HCT116 (cell line): ENCODE measurements around the gene OMP. TPM values are rescaled to one million over a fixed set of nuclear protein-coding genes. Genes with fewer than 3 reads are reported as not detected.

Experiments used
- ATAC-seq: fragments of 200-7000 bp; cut with Tn5 transposase; 2 replicates; pipeline ENCODE4 v1.9.1; 2020; ENCODE audit warnings: mild to moderate bottlenecking, moderate library complexity
- BruUV-seq: library from RNA; stranded (reverse); fragments of 400-500 nt; replicated peaks from 2 replicates; lab custom pipeline; 2021; lab: Mats Ljungman, UMichigan
- CTCF ChIA-PET: fragments of 300-600 bp; sonication (Branson Sonifier 250); formaldehyde crosslinking; loops from one replicate; lab custom pipeline; 2021; ENCODE audit warnings: antibody characterized with exemption; lab: Charles Lee
- POLR2A ChIA-PET: fragments of 300-600, 350-600 bp; sonication (Branson Sonifier 250); formaldehyde crosslinking; loops from one replicate; lab custom pipeline; 2021; ENCODE audit warnings: antibody characterized with exemption; lab: Charles Lee
- RAD21 ChIA-PET, 2 experiments: fragments of 300-600 bp; sonication (Branson Sonifier 250); formaldehyde crosslinking; loops; one replicate each; lab custom pipeline; 2023; ENCODE audit warnings: low total read pairs in 2 of 2; ENCODE audit not compliant: uncharacterized antibody in 2 of 2, unreplicated experiment in 2 of 2, low non-redundant PET in 1 of 2; lab: Charles Lee
- DNase-seq: peaks from one replicate; pipeline ENCODE4 v3.0.0-alpha.2; 2010; ENCODE audit warnings: low read depth, low spot score
- H2AFZ ChIP-seq: fragments of 200-600 bp; shearing (Covaris generic), sonication (generic); 2 replicates; pipeline ENCODE4 v1.6.1; 2017; ENCODE audit warnings: low read depth, mixed run types, mixed read lengths, antibody characterized with exemption, low read length; ENCODE audit not compliant: poor library complexity, severe bottlenecking
- H3K27ac ChIP-seq: 2 replicates; pipeline ENCODE4 v1.5.1; 2012; ENCODE audit warnings: low read depth, low read length
- H3K27me3 ChIP-seq: fragments of 200-600 bp; sonication (generic); 2 replicates; pipeline ENCODE4 v1.6.1; 2016; ENCODE audit warnings: mixed run types, low read length, mixed read lengths; ENCODE audit not compliant: insufficient read depth
- H3K36me3 ChIP-seq, 2 experiments: fragments of 200-500 bp in 1 of 2; fragments of 200-600 bp in 1 of 2; sonication (Bioruptor generic) in 1 of 2; sonication (generic) in 1 of 2; 2 replicates each; pipeline versions ENCODE4 v1.5.1 to v1.6.1; 2014 to 2016; ENCODE audit warnings: low read length in 2 of 2, inconsistent platforms in 1 of 2, mixed read lengths in 1 of 2, mixed run types in 1 of 2; ENCODE audit not compliant: insufficient read depth in 2 of 2, control insufficient read depth in 1 of 2
- H3K4me1 ChIP-seq, 2 experiments: fragments of 200-600 bp in 1 of 2; sonication (generic) in 1 of 2; 2 replicates each; pipeline versions ENCODE4 v1.5.1 to v1.6.1; 2012 to 2017; ENCODE audit warnings: low read length in 2 of 2, inconsistent platforms in 1 of 2, mild to moderate bottlenecking in 1 of 2, mixed read lengths in 1 of 2, mixed run types in 1 of 2, moderate library complexity in 1 of 2; ENCODE audit not compliant: insufficient read depth in 2 of 2, control insufficient read depth in 1 of 2
- H3K4me2 ChIP-seq: fragments of 200-600 bp; sonication (generic); 2 replicates; pipeline ENCODE4 v1.6.1; 2017; ENCODE audit warnings: mixed run types, low read length, mixed read lengths
- H3K4me3 ChIP-seq, 2 experiments: fragments of 200-600 bp in 1 of 2; sonication (generic) in 1 of 2; replicated peaks in 1 of 2; 2 replicates each; pipeline ENCODE4 v1.5.1; 2011 to 2016; ENCODE audit warnings: low read length in 2 of 2, control low read depth in 1 of 2, low read depth in 1 of 2, mild to moderate bottlenecking in 1 of 2, mixed read lengths in 1 of 2, mixed run types in 1 of 2
- H3K79me2 ChIP-seq: fragments of 200-600 bp; sonication (generic); 2 replicates; pipeline ENCODE4 v1.6.1; 2017; ENCODE audit warnings: mild to moderate bottlenecking, mixed run types, low read length, moderate library complexity, mixed read lengths; ENCODE audit not compliant: insufficient read depth
- H3K9ac ChIP-seq: fragments of 200-600 bp; sonication (generic); 2 replicates; pipeline ENCODE4 v1.6.1; 2016; ENCODE audit warnings: low read length, mixed read lengths
- H3K9me2 ChIP-seq: fragments of 200-600 bp; sonication (generic), shearing (Covaris generic); 2 replicates; pipeline ENCODE4 v1.6.1; 2017; ENCODE audit warnings: mixed run types, mild to moderate bottlenecking, moderate library complexity; ENCODE audit not compliant: insufficient read depth
- H3K9me3 ChIP-seq, 2 experiments: fragments of 200-500 bp in 1 of 2; fragments of 200-600 bp in 1 of 2; sonication (Bioruptor generic) in 1 of 2; sonication (generic) in 1 of 2; 2 replicates each; pipeline ENCODE4 v1.6.1; 2014 to 2017; ENCODE audit warnings: low read length in 2 of 2, mixed read lengths in 2 of 2, inconsistent platforms in 1 of 2, low read depth in 1 of 2, mild to moderate bottlenecking in 1 of 2, mixed run types in 1 of 2, moderate library complexity in 1 of 2; ENCODE audit not compliant: control insufficient read depth in 1 of 2, insufficient read depth in 1 of 2
- H4K20me1 ChIP-seq: fragments of 200-600 bp; sonication (generic), shearing (Covaris generic); 2 replicates; pipeline ENCODE4 v1.6.1; 2017; ENCODE audit warnings: mixed run types, mild to moderate bottlenecking, moderate library complexity; ENCODE audit not compliant: insufficient read depth
- ELF1 ChIP-seq: IDR thresholded peaks from 2 replicates; pipeline ENCODE4 v1.6.1; 2012; ENCODE audit warnings: low read depth, borderline replicate concordance
- POLR2AphosphoS5 ChIP-seq: IDR thresholded peaks from 2 replicates; pipeline ENCODE4 v1.6.1; 2011; ENCODE audit warnings: mild to moderate bottlenecking, low read depth, low read length, moderate library complexity
- RAD21 ChIP-seq: IDR thresholded peaks from 2 replicates; pipeline ENCODE4 v1.6.1; 2012; ENCODE audit warnings: low read depth, mild to moderate bottlenecking
- SP1 ChIP-seq: IDR thresholded peaks from 2 replicates; pipeline ENCODE4 v1.6.1; 2012; ENCODE audit warnings: low read depth
- TCF7L2 ChIP-seq: IDR thresholded peaks from 2 replicates; pipeline ENCODE4 v1.7.0; 2011; ENCODE audit warnings: borderline replicate concordance, inconsistent platforms; ENCODE audit not compliant: insufficient read depth, insufficient read length; ENCODE audit errors: extremely low read depth
- intact Hi-C: fragments of 100-400 bp; cut with micrococcal nuclease; formaldehyde crosslinking; loops from 2 replicates; pipeline ENCODE4 v1.10.0; 2022
- total RNA-seq: library from RNA; stranded (reverse); gene quantifications from one replicate; pipeline ENCODE4 v1.2.1, GENCODE V29; 2021; ENCODE audit not compliant: unreplicated experiment
- TF ChIP-seq, protein P1 (sequence below): IDR thresholded peaks from 2 replicates; pipeline ENCODE4 v1.6.1; 2012; ENCODE audit warnings: low read depth

The OMP gene
- total RNA-seq, 1 experiment from 2014 or later, result not detected

DNA sequence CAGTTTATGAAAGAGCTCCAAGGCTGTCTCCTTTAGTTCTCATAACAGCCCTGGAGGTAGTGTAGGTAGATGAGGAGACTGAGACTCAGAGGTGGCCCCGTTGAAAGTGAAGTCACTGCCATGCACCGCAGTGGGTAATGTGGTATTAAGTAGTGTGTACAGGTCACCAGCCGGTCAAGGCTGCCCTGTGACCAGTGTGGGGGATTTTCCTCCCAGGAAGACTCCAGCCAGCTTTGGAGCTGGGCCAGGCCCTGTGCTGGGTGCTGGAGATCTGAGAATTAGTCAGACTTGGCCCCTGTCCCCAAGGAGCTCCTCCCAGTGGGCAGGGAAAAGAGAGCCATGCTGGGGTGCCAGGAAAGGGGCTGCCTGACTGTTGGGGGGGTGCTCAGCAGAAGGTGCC lies 5.3 kb downstream of the OMP start:
- TF ChIP-seq POLR2AphosphoS5 (peak; percentile 48; the same call in 1 of the 2 replicates), ELF1 (no peak), TCF7L2 (peak; percentile 16), SP1 (peak; percentile 50), RAD21 (no peak)
- TF ChIP-seq, protein P1, sequence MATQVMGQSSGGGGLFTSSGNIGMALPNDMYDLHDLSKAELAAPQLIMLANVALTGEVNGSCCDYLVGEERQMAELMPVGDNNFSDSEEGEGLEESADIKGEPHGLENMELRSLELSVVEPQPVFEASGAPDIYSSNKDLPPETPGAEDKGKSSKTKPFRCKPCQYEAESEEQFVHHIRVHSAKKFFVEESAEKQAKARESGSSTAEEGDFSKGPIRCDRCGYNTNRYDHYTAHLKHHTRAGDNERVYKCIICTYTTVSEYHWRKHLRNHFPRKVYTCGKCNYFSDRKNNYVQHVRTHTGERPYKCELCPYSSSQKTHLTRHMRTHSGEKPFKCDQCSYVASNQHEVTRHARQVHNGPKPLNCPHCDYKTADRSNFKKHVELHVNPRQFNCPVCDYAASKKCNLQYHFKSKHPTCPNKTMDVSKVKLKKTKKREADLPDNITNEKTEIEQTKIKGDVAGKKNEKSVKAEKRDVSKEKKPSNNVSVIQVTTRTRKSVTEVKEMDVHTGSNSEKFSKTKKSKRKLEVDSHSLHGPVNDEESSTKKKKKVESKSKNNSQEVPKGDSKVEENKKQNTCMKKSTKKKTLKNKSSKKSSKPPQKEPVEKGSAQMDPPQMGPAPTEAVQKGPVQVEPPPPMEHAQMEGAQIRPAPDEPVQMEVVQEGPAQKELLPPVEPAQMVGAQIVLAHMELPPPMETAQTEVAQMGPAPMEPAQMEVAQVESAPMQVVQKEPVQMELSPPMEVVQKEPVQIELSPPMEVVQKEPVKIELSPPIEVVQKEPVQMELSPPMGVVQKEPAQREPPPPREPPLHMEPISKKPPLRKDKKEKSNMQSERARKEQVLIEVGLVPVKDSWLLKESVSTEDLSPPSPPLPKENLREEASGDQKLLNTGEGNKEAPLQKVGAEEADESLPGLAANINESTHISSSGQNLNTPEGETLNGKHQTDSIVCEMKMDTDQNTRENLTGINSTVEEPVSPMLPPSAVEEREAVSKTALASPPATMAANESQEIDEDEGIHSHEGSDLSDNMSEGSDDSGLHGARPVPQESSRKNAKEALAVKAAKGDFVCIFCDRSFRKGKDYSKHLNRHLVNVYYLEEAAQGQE, result no peak
- no peaks in the 10 kb centered on the region for H3K79me2 ChIP-seq
- H3K27ac ChIP-seq, result peak overlapping the region; percentile 44; the same call in 1 of the 2 replicates
- no peaks in the 10 kb centered on the region for H3K36me3 ChIP-seq
- intact Hi-C loops, result no loop called here
- DNase-seq (peak; percentile 36), ATAC-seq (peak; percentile 79)
- H2AFZ ChIP-seq, result no peak overlapping the region
- ChIA-PET POLR2A (interaction anchor here (1.0 kb wide), 1 partner anchor 17 kb away, joined by 3 read pairs; no protein-coding TSS in a partner anchor), RAD21 (interaction anchor here in 1 of 2 experiments (1.1 kb wide), 1 partner anchor 17 kb away, joined by 3 read pairs; no protein-coding TSS in a partner anchor), CTCF (interaction anchor here (0.9 to 2.5 kb wide), 5 partner anchors 17 to 386 kb away, joined by 4 to 16 read pairs (median 9); no protein-coding TSS in a partner anchor)
- BruUV-seq, result no TSS peak
- H3K4me2 ChIP-seq, result peak overlapping the region; percentile 73
- no peaks in the 10 kb centered on the region for H3K9me2 ChIP-seq
- peak overlapping the region; percentile 16; the same call in 1 of the 2 replicates for H3K9ac ChIP-seq
- H3K9me3 ChIP-seq, result no peaks in the 10 kb centered on the region
- peak overlapping the region in 1 of 2 experiments; percentile 29; a peak in 2 of 4 replicates for H3K4me3 ChIP-seq
- no peaks in the 10 kb centered on the region for H3K27me3 ChIP-seq
- no peaks in the 10 kb centered on the region for H4K20me1 ChIP-seq
- peaks cover 44 to 61% of the 10 kb centered on the region in 2 experiments for H3K4me1 ChIP-seq
